ENCODE measurements around the gene RIIAD1. TPM values are rescaled to one million over a fixed set of nuclear protein-coding genes. Genes with fewer than 3 reads are reported as not detected.

Gene RIIAD1
- total and polyA plus RNA-seq, 9 donors = 0.59 to 3.4 (median 1.5) TPM; not detected in 1

Other genes starting within 250 kb of the RIIAD1 start
- gene CGN, start 210.1 kb upstream of the RIIAD1 start, total RNA-seq = 0.35 TPM
- gene CGN, start 210.1 kb upstream of the RIIAD1 start, polyA plus RNA-seq (ENCODE audit: insufficient read depth in 1 of 8, insufficient read length in 8 of 8, low replicate concordance in 1 of 8) = 1 to 10 TPM in 3 of 8 donors, under 1 TPM in 5; 0.31 to 6.4 (median 0.91) TPM
- gene TUFT1, start 181.2 kb upstream of the RIIAD1 start, total RNA-seq = 6.2 TPM
- gene TUFT1, start 181.2 kb upstream of the RIIAD1 start, polyA plus RNA-seq (ENCODE audit: insufficient read depth in 1 of 8, insufficient read length in 8 of 8, low replicate concordance in 1 of 8) = 1 to 10 TPM; 6.0 to 9.6 (median 7.3) TPM
- gene SNX27, start 109.5 kb upstream of the RIIAD1 start, total RNA-seq = 22.3 TPM
- 10 to 100 TPM; 15.7 to 21.4 (median 18.6) TPM for gene SNX27, start 109.5 kb upstream of the RIIAD1 start, polyA plus RNA-seq (ENCODE audit: insufficient read depth in 1 of 8, insufficient read length in 8 of 8, low replicate concordance in 1 of 8)
- 0.04 TPM for gene CELF3, start 4.7 kb upstream of the RIIAD1 start, total RNA-seq
- gene CELF3, start 4.7 kb upstream of the RIIAD1 start, polyA plus RNA-seq (ENCODE audit: insufficient read depth in 1 of 8, insufficient read length in 8 of 8, low replicate concordance in 1 of 8) = 1 to 10 TPM in 2 of 8 donors, under 1 TPM in 6; 0.43 to 2.0 (median 0.74) TPM
- 67.7 TPM for gene MRPL9, start 42.0 kb downstream of the RIIAD1 start, total RNA-seq
- gene MRPL9, start 42.0 kb downstream of the RIIAD1 start, polyA plus RNA-seq (ENCODE audit: insufficient read depth in 1 of 8, insufficient read length in 8 of 8, low replicate concordance in 1 of 8) = 10 to 100 TPM; 66.3 to 87.9 (median 77.7) TPM
- 3.1 TPM for gene TDRKH, start 69.0 kb downstream of the RIIAD1 start, total RNA-seq
- 1 to 10 TPM; 3.4 to 3.9 (median 3.6) TPM for gene TDRKH, start 69.0 kb downstream of the RIIAD1 start, polyA plus RNA-seq (ENCODE audit: insufficient read depth in 1 of 8, insufficient read length in 8 of 8, low replicate concordance in 1 of 8)
- 0.22 TPM for gene LINGO4, start 83.9 kb downstream of the RIIAD1 start, total RNA-seq
- under 1 TPM; 0.09 to 0.42 (median 0.25) TPM for gene LINGO4, start 83.9 kb downstream of the RIIAD1 start, polyA plus RNA-seq (ENCODE audit: insufficient read depth in 1 of 8, insufficient read length in 8 of 8, low replicate concordance in 1 of 8)
- 8.6 TPM for gene RORC, start 110.3 kb downstream of the RIIAD1 start, total RNA-seq
- gene RORC, start 110.3 kb downstream of the RIIAD1 start, polyA plus RNA-seq (ENCODE audit: insufficient read depth in 1 of 8, insufficient read length in 8 of 8, low replicate concordance in 1 of 8) = 1 to 10 TPM; 2.5 to 8.8 (median 6.6) TPM
- not detected for gene C2CD4D, start 118.3 kb downstream of the RIIAD1 start, total RNA-seq
- gene C2CD4D, start 118.3 kb downstream of the RIIAD1 start, polyA plus RNA-seq (ENCODE audit: insufficient read depth in 1 of 8, insufficient read length in 8 of 8, low replicate concordance in 1 of 8) = under 1 TPM in 7 of 8 donors, not detected in 1; 0.07 to 0.27 (median 0.18) TPM
- gene THEM5, start 132.2 kb downstream of the RIIAD1 start, total RNA-seq = not detected
- 1 to 10 TPM in 1 of 8 donors, under 1 TPM in 7; 0.14 to 1.7 (median 0.42) TPM for gene THEM5, start 132.2 kb downstream of the RIIAD1 start, polyA plus RNA-seq (ENCODE audit: insufficient read depth in 1 of 8, insufficient read length in 8 of 8, low replicate concordance in 1 of 8)
- gene THEM4, start 188.0 kb downstream of the RIIAD1 start, total RNA-seq = 10.8 TPM
- 10 to 100 TPM in 7 of 8 donors, 1 to 10 TPM in 1; 9.5 to 19.0 (median 11.4) TPM for gene THEM4, start 188.0 kb downstream of the RIIAD1 start, polyA plus RNA-seq (ENCODE audit: insufficient read depth in 1 of 8, insufficient read length in 8 of 8, low replicate concordance in 1 of 8)